CD4-positive, alpha-beta T cell treated with Interleukin-10 for 1 hour (primary cell): Measurements from ENCODE around the gene FHAD1.
A peak's percentile ranks its signal among the peaks of the same experiment; 100 is the strongest.

ENCODE experiments used
- DNase-seq: peaks from one replicate; pipeline ENCODE4 v3.0.0-alpha.2; 2020

The FHAD1 gene

GRCh38 chr1:15405106-15405850, 158.3 kb downstream of the FHAD1 start:
- peak; percentile 42 for DNase-seq

- DNase-seq: no peak
These were observed 159.9 kb downstream of the FHAD1 start for GRCh38 chr1:15406614-15407559.

DNA sequence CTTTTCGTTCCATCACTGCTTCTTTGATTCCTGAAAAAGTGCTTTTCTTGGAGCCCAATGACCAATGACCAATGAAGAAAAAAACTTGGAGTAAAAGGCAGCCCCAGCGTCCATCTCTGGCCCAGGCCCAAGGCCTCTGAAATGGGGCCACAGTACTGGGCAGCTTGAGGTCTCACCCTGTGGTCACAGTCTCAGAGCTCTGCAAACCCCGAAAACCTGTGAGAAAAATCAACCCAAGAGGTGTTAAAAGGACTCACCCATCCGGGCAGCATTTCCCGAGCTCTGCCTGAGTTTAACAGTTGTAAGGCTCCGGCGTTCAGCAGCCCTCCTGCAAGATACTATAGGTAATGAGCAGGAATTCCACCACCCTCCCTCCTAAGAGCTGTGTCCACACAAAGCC, 160.6 kb downstream of the FHAD1 start:
- peak; percentile 39 for DNase-seq

DNA sequence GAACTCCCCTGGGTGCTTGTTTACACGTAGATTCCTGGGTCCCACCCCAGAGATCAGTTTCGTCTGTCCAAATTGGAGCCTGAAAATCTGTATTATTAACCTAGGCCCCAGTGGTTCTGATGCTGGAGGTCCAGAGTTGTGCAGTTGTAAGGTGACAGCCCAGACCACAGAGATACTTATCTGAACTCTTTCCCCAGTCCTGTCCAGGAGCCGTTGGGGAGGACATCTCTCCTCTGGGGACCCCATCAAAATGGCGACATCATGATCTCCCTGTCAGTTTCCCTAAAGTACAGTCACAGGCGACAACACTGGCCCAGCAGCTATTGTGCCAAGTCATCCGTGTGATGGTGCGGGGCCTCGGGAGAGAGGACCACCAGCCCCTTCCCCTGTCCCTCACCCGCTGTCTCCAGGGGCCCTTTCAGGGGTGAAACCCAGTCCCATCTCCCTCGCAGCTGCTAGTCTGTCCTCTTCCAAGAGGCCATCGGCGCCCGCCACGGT, 161.9 kb downstream of the FHAD1 start:
- DNase-seq: no peak

GRCh38 chr1:15409388-15410222, 162.6 kb downstream of the FHAD1 start, which contains the start of gene EFHD2:
Gene EFHD2 (plus strand): TSS chr1:15409888. CDS start chr1:15409972, 84 bp downstream.
- DNase-seq: peak; percentile 95

- peak; percentile 42 for DNase-seq
These were observed 163.3 kb downstream of the FHAD1 start for GRCh38 chr1:15410223-15410883.

DNA sequence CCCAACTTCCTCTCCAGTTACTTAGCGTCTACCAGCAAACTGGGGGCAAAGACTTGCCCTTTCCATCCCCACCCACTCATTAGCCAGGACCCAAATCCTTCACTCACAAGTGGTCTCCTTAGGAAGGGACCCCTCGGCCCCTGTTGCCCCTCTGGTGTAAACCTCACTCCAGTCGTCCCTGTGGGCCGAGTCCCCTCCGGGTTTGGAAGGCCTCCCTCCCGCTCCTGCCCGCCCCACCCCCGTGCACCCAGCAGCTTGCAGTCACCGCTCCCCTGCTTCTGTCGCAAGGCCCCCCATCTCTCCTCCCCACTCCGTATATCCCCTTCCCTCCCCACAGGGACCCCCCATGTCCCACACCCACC, 163.8 kb downstream of the FHAD1 start:
- no peak for DNase-seq

GRCh38 chr1:15411593-15412137, 164.6 kb downstream of the FHAD1 start:
- DNase-seq: peak; percentile 69

GRCh38 chr1:15412175-15412800, 165.3 kb downstream of the FHAD1 start:
- peak; percentile 67 for DNase-seq

DNA sequence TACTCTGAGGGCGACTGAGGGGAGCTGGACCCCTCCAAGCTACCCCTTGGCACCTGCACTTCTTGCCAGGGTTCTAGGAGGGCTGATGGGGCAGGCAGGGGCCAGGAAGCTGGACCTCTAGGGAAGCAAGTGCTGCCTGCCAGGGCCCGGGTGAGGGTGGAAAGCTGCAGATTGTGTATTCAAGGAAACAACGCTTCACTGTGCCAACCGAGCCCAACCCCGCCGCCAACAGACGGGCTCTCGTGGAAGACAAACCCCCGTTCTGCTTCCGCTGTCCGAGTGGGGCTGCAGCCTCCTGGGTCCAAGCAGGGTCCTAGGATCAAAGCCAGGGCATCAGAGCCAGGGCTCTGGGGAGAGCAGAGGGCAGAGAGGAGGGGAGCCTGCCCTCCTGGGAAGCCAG, 165.8 kb downstream of the FHAD1 start:
- DNase-seq: peak; percentile 4

DNA sequence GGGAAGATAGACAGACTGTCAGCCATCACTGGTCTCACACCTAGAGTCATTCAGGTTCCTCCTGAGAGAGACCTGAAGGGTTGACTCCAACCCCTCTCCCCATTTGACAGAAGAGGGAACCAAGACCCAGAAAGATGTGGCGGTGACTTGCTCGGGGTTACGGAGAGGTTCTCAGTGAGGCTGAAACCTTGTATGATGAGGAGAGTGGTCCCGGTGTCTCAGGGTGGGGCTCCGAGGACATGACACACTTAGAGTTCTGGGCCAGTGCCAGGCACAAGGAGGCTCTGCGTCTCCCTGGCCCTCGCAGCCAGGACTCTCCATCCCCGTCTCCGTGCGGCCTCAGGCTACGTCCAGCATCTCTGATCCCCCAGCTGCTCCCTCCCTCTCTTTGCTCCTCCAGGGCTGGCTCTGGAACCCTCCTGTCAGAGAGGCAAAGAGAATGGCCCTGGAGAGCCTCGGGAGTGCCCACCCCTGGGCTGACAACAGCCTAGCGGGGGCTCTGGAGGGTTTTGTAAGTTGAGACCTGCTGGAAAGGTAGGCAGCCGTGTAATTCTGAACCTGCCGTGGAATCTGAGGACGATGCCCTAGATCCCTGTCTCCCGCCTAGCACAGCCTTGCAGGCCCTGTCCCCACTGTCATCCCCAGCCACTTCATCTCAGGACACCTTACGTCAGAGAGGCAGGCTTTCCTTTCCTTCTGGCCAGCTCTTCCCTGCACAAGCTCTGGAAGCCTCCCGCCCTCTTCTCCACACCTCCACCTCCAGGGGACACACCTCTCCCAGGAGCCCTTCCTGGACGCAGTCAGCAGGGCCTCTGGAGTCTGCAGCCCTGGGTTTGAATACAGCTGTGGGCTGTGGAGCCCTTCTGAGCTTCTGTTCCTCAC, 166.8 kb downstream of the FHAD1 start:
- DNase-seq: peak; percentile 8

DNA sequence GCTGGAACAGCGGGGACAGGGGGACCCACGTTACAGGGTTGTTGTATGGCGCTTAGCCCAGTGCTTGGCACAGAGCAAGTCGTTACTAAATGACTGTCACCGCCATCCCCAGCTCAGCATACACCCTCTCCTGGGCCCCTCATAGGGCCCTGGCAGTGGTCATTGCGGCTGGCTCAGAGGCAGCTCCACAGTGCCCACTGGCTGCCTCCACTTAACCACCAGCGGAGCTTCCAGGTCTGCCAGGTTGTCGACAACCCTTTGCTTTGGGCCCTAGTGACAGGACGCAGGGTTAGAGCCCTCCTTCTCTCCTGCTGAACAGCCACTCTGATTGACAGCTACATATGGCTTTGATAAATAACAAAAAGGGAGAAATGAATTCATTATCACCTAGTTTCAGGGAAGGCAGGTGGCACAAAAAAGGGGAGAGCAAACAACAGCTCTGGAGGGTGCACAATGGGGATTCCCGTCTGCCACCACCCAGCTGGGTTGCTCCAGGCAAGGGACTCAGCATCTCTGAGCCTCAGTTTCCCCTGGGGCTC, 167.5 kb downstream of the FHAD1 start:
- DNase-seq: peak; percentile 10

- peak; percentile 82 for DNase-seq
These were observed 170.3 kb downstream of the FHAD1 start for GRCh38 chr1:15417059-15417934.

DNA sequence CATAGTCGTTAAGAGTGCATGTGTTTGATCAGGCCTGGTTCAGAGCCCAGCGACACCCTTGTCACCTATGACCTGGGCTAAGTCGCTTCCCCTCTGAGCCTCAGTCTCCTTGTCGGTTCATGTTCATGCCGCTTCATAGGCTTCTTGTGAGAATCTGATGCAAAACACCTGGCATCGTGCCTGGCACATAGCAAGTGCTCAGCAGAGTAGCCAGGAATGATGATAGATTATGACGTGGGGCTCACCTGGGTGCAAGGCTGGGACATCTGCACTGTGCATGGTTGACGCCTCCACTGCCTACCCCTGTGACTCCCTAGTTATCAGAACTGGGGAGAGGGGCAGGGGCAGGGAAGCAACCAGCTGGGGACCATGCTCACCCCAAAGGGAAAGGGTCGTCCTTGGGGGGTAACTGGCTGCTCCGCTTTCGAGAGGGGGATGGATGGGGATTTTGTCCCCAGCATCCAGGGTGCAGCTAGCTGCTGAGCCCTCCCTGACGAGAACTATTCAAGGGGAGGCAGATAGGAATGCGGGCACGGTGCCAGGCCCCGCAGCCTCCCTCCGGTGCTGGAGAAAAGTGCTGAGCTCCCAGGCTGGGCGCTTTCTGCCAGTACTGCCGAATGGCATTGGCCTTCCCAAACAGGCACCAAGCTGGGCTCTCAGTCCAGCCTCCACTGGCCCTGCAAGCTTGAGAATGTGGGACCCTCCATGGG, 171.9 kb downstream of the FHAD1 start:
- DNase-seq: no peak

- DNase-seq: no peak
These were observed 173.9 kb downstream of the FHAD1 start for GRCh38 chr1:15420853-15421465.

DNA sequence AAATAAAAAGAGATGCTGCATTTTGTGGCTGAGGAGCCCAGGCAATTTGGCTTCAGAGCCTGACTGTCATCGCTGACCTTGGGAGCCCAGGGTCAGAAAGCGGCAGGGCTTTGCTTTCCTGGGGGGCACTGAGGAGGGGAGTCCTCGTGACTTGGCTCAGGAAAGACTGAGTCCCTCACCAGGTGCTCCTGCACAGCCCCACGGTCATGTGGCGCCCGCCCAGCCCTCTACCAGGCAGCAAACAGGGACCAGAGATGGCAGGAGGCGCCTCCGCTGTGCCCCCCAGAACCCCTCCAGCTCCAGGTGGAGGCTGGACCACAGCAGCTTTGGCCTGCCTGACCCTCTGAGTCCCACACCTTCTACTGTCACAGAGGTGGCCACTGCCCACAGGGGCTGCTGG, 175.8 kb downstream of the FHAD1 start:
- DNase-seq: no peak

DNA sequence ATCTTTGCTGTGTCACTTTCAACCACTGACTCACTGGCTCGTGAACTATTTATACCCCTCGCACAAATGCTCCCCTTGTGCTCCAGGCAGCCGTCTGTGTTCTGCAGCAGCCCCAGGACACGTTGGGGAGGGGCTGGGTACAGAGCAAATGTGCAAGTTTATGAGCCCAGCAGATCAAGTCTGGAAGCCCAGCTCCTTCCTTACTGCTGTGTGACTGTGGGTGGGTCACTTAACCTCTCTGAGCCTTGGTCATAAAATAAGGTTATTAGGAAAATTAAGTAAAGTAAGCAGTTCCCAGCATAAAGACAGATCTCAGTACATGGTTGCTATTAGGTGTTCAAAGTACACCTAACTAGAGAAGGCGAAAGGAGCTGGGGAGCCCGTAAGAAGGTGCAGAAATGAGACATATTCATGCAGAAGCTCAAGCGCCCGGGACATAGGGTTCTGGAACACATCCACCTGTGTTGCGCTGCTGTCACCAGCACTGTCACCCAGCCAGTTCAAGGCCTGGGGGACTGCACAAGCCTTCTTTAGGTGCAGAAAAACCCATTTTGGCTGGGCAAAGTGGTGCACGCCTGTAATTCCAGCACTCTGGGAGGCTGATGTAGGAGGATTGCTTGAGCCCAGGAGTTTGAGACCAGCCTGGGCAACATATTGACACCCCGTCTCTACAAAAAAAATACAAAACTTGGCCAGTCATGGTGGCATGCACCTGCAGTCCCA, 176.5 kb downstream of the FHAD1 start:
- DNase-seq: no peak
